Subcutaneous abdominal adipose tissue (tissue), 5 donors: ENCODE results near the gene KIF2C.
"Not testable (repeated sequence)": the region's sequence is repeated elsewhere in the genome, so short reads cannot be mapped to it uniquely, and the experiment has no call there.

ENCODE experiments used
- H3K27ac ChIP-seq: one replicate; pipeline ENCODE4 v1.7.0; 2013; ENCODE audit warnings: low read depth, mild to moderate bottlenecking, inconsistent platforms, low read length, moderate library complexity
- H3K27me3 ChIP-seq, 5 donors: one replicate each; pipeline ENCODE4 v1.7.0; 2013; ENCODE audit warnings: low read length in 5 of 5, inconsistent platforms in 1 of 5; ENCODE audit not compliant: control insufficient read depth in 5 of 5, insufficient read depth in 4 of 5
- H3K36me3 ChIP-seq, 5 donors: one replicate each; pipeline ENCODE4 v1.7.0; 2013; ENCODE audit warnings: low read length in 5 of 5; ENCODE audit not compliant: control insufficient read depth in 5 of 5, insufficient read depth in 5 of 5
- H3K4me1 ChIP-seq, 5 donors: one replicate each; pipeline ENCODE4 v1.7.0; 2013; ENCODE audit warnings: low read length in 5 of 5, mild to moderate bottlenecking in 3 of 5, moderate library complexity in 1 of 5; ENCODE audit not compliant: control insufficient read depth in 5 of 5, insufficient read depth in 5 of 5
- H3K4me3 ChIP-seq, 5 donors: one replicate each; pipeline ENCODE4 v1.7.0; 2013; ENCODE audit warnings: low read length in 5 of 5, low read depth in 1 of 5
- H3K9ac ChIP-seq, 5 donors: one replicate each; pipeline ENCODE4 v1.7.0; 2013; ENCODE audit warnings: low read length in 5 of 5, mild to moderate bottlenecking in 4 of 5, moderate library complexity in 3 of 5
- H3K9me3 ChIP-seq, 5 donors: one replicate each; pipeline ENCODE4 v1.7.0; 2013; ENCODE audit warnings: low read length in 5 of 5; ENCODE audit not compliant: control insufficient read depth in 5 of 5
- donor health status: healthy.
- donor health status: healthy.
- donor health status: healthy.
- donor health status: healthy.
- donor health status: healthy.

The KIF2C gene

GRCh38 chr1:44739307-44740178 is at the start of gene KIF2C:
KIF2C (plus strand) TSS chr1:44739837; CDS start chr1:44739933, 96 bp downstream.
- Histone ChIP-seq H3K27me3 (no peaks in the 10 kb centered on the region), H3K9ac (peak within 1 kb of the TSS; percentile 75 to 87 (median 80)), H3K4me3 (peak within 1 kb of the TSS; percentile 75 to 93 (median 77)), H3K27ac (peak within 1 kb of the TSS; percentile 93), H3K36me3 (no peaks in the 10 kb centered on the region), H3K9me3 (no peaks in the 10 kb centered on the region), H3K4me1 (peaks cover 4 to 14% (median 9%) of the 10 kb centered on the region in 5 donors)

GRCh38 chr1:44693159-44693558 is 46.5 kb upstream of the KIF2C start:
- H3K27ac ChIP-seq: no peak overlapping the region
- no peaks in the 10 kb centered on the region for H3K9me3 ChIP-seq
- peaks cover 0 to 2% (median 0%) of the 10 kb centered on the region in 5 donors for H3K4me1 ChIP-seq
- H3K4me3 ChIP-seq: no peak overlapping the region
- H3K9ac ChIP-seq: no peak overlapping the region
- H3K36me3 ChIP-seq: no peaks in the 10 kb centered on the region
- no peaks in the 10 kb centered on the region for H3K27me3 ChIP-seq

DNA sequence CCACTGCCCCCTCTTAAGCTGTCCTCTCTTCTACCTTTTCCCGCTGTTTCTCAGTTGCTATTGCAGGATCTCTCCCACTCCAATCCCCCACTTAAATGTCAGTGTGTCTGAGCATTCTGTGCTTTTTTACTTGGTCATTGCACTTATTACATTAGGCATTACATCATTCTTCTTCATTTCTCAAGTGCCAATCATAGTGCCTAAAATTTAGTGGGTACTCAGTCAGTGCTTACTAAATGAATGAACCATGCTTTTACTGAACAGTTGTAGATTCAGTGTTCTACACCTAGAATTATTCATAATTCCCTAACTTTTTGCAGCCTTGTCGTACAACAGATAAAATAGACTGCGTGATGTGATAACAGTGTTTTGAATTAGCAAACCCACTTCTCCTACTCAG is 45.7 kb upstream of the KIF2C start:
- H3K27me3 ChIP-seq: no peaks in the 10 kb centered on the region
- H3K9me3 ChIP-seq: no peaks in the 10 kb centered on the region
- peaks cover 0 to 2% (median 0%) of the 10 kb centered on the region in 5 donors for H3K4me1 ChIP-seq
- H3K27ac ChIP-seq: no peak overlapping the region
- H3K36me3 ChIP-seq: no peaks in the 10 kb centered on the region
- no peak overlapping the region for H3K9ac ChIP-seq
- no peak overlapping the region for H3K4me3 ChIP-seq

- peaks cover 0 to 2% (median 0%) of the 10 kb centered on the region in 5 donors for H3K4me1 ChIP-seq
- no peak overlapping the region for H3K4me3 ChIP-seq
- no peak overlapping the region for H3K9ac ChIP-seq
- no peaks in the 10 kb centered on the region for H3K9me3 ChIP-seq
- no peak overlapping the region for H3K27ac ChIP-seq
- H3K27me3 ChIP-seq: no peaks in the 10 kb centered on the region
- H3K36me3 ChIP-seq: no peaks in the 10 kb centered on the region
Measured at GRCh38 chr1:44694863-44695478, 44.7 kb upstream of the KIF2C start.

- H3K4me3 ChIP-seq: no peak overlapping the region
- H3K9ac ChIP-seq: no peak overlapping the region
- H3K27ac ChIP-seq: no peak overlapping the region
- no peaks in the 10 kb centered on the region for H3K9me3 ChIP-seq
- H3K36me3 ChIP-seq: no peaks in the 10 kb centered on the region
- peaks cover 0 to 2% (median 0%) of the 10 kb centered on the region in 5 donors for H3K4me1 ChIP-seq
- H3K27me3 ChIP-seq: no peaks in the 10 kb centered on the region
Measured at GRCh38 chr1:44695671-44696070, 44.0 kb upstream of the KIF2C start.

GRCh38 chr1:44696101-44696500 is 43.5 kb upstream of the KIF2C start:
- no peaks in the 10 kb centered on the region for H3K9me3 ChIP-seq
- no peak overlapping the region for H3K4me3 ChIP-seq
- H3K27me3 ChIP-seq: no peaks in the 10 kb centered on the region
- no peaks in the 10 kb centered on the region for H3K36me3 ChIP-seq
- H3K9ac ChIP-seq: no peak overlapping the region
- H3K27ac ChIP-seq: no peak overlapping the region
- H3K4me1 ChIP-seq: peaks cover 0 to 2% (median 0%) of the 10 kb centered on the region in 5 donors

DNA sequence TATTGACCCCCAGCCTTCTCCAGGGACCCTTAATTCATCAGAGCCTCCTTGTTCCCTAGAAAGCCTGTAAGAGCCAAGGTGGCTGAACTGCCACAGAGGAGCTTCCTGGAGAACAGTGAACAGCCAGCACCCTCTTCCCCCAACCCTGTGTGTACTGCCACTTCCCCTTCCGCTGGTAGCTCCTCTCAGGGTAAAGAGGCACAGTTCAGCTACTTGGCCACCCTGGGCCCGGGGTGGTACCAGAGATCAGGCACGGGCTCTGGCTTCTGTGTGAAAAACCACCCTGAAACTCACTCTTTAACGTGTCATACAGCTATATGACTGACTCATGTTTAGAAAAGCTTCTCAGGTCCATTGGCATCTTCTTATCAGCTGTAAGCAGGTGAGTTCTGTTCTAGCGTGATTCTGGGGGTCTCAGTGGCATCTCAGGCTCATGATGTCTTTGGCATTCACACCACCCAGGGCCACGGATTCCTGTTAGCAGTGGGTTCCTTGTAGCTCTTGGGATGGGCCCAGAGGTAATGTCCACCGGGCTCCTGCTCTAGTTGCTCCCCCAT is 42.8 kb upstream of the KIF2C start:
- H3K27ac ChIP-seq: no peak overlapping the region
- H3K9ac ChIP-seq: no peak overlapping the region
- H3K4me1 ChIP-seq: peaks cover 0 to 2% (median 0%) of the 10 kb centered on the region in 5 donors
- H3K4me3 ChIP-seq: no peak overlapping the region
- no peaks in the 10 kb centered on the region for H3K9me3 ChIP-seq
- no peaks in the 10 kb centered on the region for H3K36me3 ChIP-seq
- no peaks in the 10 kb centered on the region for H3K27me3 ChIP-seq

- Histone ChIP-seq H3K36me3 (no peaks in the 10 kb centered on the region), H3K9me3 (no peaks in the 10 kb centered on the region), H3K27ac (no peak overlapping the region), H3K27me3 (no peaks in the 10 kb centered on the region), H3K4me3 (no peak overlapping the region), H3K4me1 (peaks cover 0 to 2% (median 0%) of the 10 kb centered on the region in 5 donors), H3K9ac (no peak overlapping the region)
Measured at GRCh38 chr1:44698138-44698537, 41.5 kb upstream of the KIF2C start.

GRCh38 chr1:44699375-44699774 is 40.3 kb upstream of the KIF2C start:
- not testable (repeated sequence) for H3K36me3 ChIP-seq, H3K27me3 ChIP-seq, H3K27ac ChIP-seq

GRCh38 chr1:44700573-44700972 is 39.1 kb upstream of the KIF2C start:
- Histone ChIP-seq H3K9me3 (no peaks in the 10 kb centered on the region), H3K36me3 (no peaks in the 10 kb centered on the region), H3K27ac (no peak overlapping the region), H3K9ac (no peak overlapping the region), H3K4me3 (no peak overlapping the region), H3K27me3 (no peaks in the 10 kb centered on the region), H3K4me1 (peaks cover 0 to 2% (median 0%) of the 10 kb centered on the region in 5 donors)

More at GRCh38 chr1:44699375-44699774, 40.3 kb upstream of the KIF2C start:
- H3K9me3 ChIP-seq, H3K9ac ChIP-seq, H3K4me1 ChIP-seq, H3K4me3 ChIP-seq: not testable (repeated sequence)
